Measurements from ENCODE around the gene IGF2BP3. TPM values are rescaled to one million over a fixed set of nuclear protein-coding genes. Genes with fewer than 3 reads are reported as not detected.

Gene IGF2BP3
- total RNA-seq, 2 experiments from 2014 or later: 0.37 to 0.94 TPM

DNA sequence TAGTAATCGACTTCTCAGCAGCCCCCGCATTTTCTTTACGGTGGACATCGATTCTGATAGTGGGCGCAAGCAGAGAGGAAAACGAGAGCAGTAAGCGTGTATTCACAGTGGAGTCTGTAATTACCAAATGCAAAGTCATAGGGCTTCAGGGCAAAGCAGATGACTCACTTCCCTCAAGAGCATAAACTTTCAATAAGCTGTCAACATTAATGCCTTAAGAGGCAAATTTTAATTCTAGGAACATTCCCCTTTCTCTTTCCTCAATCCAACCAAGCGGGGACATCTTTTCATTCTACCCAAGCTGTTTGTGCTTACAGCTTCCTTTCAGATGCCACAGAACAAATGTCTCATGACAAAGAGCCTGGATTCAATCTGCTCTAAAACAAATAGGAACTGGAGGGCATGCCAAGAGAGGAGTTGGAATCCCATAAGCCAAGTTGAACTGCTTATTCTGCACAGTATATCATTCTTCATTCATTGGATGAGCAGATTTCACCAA is 122.6 kb downstream of the IGF2BP3 start:
- Mint-ChIP-seq H3K27ac (no peak overlapping the region), H3K27me3 (no peaks in the 10 kb centered on the region), H3K36me3 (peaks cover 1% of the 10 kb centered on the region), H3K9me3 (no peaks in the 10 kb centered on the region), H3K4me1 (peaks cover 24% of the 10 kb centered on the region), H3K4me3 (no peak overlapping the region)
- DNase-seq (no peak), ATAC-seq (ENCODE audit: low read depth) (no peak)
- POLR2A ChIA-PET: interaction anchor here (1.0 kb wide), 1 partner anchor 44 kb away, joined by 3 read pairs; no protein-coding TSS in a partner anchor

DNA sequence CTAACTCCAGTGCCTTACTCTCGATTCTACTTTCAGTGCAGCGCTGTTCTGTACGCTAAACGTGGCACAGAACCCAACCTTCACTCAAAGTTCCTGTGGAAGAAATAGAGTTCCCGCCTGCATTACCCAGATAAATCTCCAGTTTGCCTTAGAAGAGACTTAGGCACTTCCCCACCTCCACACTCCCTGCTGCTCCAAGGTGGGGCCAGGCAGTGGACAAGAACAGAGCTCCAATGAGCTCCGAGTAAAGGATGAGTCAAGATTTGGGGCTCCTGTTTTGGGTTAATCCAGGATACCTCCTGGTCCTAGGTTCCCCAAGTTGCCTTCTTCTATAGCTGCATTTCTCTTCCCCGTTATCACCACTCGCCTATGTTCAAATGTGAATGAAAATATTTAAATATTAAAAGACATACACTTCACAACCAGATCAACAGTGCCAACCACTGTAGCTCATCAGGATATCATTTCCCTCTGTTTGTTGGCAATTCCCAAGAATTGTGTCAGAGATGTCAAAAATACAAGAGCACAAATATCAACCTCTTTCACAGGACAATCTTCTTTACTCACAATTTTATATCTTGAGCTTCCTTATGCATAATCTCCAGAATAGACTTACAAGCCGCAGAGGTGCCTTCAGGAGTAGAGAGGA is 123.1 kb downstream of the IGF2BP3 start:
- Mint-ChIP-seq H3K27me3 (no peaks in the 10 kb centered on the region), H3K9me3 (no peaks in the 10 kb centered on the region), H3K36me3 (peaks cover 1% of the 10 kb centered on the region), H3K27ac (peak overlapping the region; percentile 72), H3K4me3 (peak overlapping the region; percentile 53), H3K4me1 (peaks cover 24% of the 10 kb centered on the region)
- no peak for DNase-seq
- no peak for ATAC-seq (ENCODE audit: low read depth)
- POLR2A ChIA-PET: interaction anchor here (1.0 to 1.3 kb wide), 2 partner anchors 44 to 47 kb away, joined by 3 read pairs; no protein-coding TSS in a partner anchor

DNA sequence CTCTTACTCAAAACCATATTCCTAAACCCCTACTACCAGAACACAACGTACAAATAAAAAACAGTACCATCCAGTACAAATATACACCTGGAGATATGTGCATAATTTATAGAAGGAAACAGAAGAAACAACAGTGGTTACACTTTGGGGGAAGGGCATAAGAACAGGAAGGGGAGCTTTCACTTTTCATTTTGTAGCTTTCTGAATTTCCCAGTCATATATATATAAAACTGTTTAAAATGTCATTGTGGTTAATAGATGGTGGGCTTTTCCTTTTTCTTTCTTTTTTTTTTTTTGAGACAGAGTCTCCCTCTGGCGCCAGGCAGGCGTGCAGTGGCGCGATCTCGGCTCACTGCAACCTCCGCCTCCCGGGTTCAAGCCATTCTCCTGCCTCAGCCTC is 124.0 kb downstream of the IGF2BP3 start:
- H3K27me3 Mint-ChIP-seq: no peaks in the 10 kb centered on the region
- peak overlapping the region; percentile 85 for H3K4me3 Mint-ChIP-seq
- POLR2A ChIA-PET: interaction anchor here (1.3 to 1.4 kb wide), 2 partner anchors 46 to 47 kb away, joined by 3 to 5 read pairs; partner anchors contain the start of gene MALSU1
- peaks cover 1% of the 10 kb centered on the region for H3K36me3 Mint-ChIP-seq
- peaks cover 24% of the 10 kb centered on the region for H3K4me1 Mint-ChIP-seq
- H3K9me3 Mint-ChIP-seq: no peaks in the 10 kb centered on the region
- peak; percentile 42 for DNase-seq
- ATAC-seq (ENCODE audit: low read depth): peak; percentile 77
- H3K27ac Mint-ChIP-seq: peak overlapping the region; percentile 82

DNA sequence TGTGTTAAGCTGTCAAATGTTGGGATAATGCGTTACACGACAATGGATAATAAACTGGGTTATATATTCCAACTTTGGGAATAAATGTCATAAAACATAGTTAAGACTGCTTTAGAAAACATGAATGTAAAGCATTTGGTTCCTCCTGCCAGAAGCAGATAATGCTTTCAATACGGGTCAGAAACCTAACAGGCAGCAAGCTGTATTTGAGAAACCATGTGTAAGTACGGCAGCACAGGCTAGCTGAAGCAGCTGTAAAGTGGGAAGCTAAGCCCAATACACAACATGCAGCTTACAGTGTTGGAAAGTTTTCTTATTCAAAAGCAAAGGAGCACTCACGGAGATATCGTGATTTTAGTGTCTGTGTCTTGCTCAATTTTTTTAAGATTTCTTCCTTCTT is 124.7 kb downstream of the IGF2BP3 start:
- Mint-ChIP-seq H3K4me3 (peak overlapping the region; percentile 85), H3K27ac (peak overlapping the region; percentile 82), H3K36me3 (peaks cover 1% of the 10 kb centered on the region), H3K9me3 (no peaks in the 10 kb centered on the region), H3K4me1 (peaks cover 24% of the 10 kb centered on the region), H3K27me3 (no peaks in the 10 kb centered on the region)
- POLR2A ChIA-PET: interaction anchor here (1.4 kb wide), 1 partner anchor 47 kb away, joined by 5 read pairs; the partner anchor contains the start of gene MALSU1
- DNase-seq (no peak), ATAC-seq (ENCODE audit: low read depth) (no peak)

DNA sequence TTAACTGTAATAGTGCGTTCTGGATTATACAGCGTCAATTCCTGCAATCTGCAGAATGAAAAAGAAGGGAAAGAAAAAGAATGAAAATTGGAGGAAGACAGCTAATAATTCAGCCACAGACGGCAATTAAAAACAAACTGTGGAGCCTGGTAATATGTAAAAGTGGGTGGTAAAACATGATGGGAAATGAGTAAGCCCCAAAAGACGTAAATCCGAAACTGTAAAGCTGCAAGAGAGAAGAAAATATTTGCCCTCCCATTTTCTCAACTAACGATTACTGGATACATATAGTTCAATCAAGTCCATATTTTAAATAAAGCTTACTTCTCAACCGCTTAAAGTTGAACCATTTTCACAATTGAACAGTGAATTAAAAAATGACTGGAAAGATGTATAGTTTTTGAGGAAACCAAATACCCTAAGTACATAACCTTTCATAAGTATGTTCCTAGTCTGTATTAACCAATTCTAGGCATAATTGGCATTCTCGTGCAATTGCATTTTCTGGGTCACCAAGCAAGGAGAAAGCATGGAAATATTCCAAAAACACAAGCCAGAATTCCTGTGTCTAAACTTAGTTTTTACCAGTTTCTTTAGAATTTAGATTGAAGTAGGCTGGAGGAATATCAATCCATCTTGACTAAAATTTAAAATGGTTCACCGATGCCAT is 126.3 kb downstream of the IGF2BP3 start:
- H3K27ac Mint-ChIP-seq: no peak overlapping the region
- DNase-seq (no peak), ATAC-seq (ENCODE audit: low read depth) (no peak)
- peaks cover 24% of the 10 kb centered on the region for H3K4me1 Mint-ChIP-seq
- H3K4me3 Mint-ChIP-seq: no peak overlapping the region
- no peaks in the 10 kb centered on the region for H3K27me3 Mint-ChIP-seq
- peaks cover 1% of the 10 kb centered on the region for H3K36me3 Mint-ChIP-seq
- POLR2A ChIA-PET: no interaction called here
- H3K9me3 Mint-ChIP-seq: no peaks in the 10 kb centered on the region

- Mint-ChIP-seq H3K27me3 (peaks cover 2% of the 10 kb centered on the region), H3K27ac (no peak overlapping the region), H3K4me1 (peaks cover 24% of the 10 kb centered on the region), H3K9me3 (no peaks in the 10 kb centered on the region), H3K4me3 (no peak overlapping the region), H3K36me3 (peaks cover 1% of the 10 kb centered on the region)
- POLR2A ChIA-PET: no interaction called here
- DNase-seq: no peak
- ATAC-seq (ENCODE audit: low read depth): no peak
Observed at GRCh38 chr7:23343102-23343501, 127.2 kb downstream of the IGF2BP3 start.

DNA sequence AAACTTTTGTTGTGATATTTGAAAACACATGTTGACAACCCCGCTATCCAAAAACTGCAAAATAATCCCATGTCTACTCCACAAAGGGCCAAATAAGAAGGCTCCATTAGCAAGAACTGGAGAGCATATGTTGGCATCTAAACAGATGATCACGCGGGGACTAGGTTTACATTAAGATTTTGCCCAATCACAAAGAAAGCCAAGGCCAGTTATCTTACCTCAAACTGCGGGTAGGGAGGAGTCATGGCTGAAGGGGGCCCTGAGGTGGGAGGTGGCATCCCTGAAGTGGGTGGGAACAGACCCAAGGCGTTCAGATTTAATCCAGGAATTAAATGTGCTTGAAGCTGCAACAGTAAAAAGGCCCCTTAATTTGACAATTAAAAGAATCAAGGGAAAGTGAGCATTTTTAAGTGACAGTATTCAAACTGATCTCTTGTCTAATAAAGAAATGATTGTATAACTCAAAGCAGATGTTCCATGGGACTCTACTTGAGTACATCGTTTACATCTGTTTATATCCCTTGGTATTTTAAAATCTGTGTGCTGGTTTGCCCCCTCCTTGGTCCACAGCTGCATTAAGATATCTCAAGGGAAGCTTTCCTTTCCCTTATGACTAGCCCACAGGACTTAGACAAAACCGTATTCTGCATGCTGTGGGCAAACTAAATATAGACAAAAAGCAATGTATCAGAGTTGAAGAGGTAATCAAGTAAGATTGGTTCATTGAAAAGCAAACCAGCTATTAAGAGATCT is 128.3 kb downstream of the IGF2BP3 start:
- peaks cover 2% of the 10 kb centered on the region for H3K27me3 Mint-ChIP-seq
- POLR2A ChIA-PET: no interaction called here
- H3K4me1 Mint-ChIP-seq: peaks cover 15% of the 10 kb centered on the region
- H3K9me3 Mint-ChIP-seq: no peaks in the 10 kb centered on the region
- DNase-seq: no peak
- no peak overlapping the region for H3K27ac Mint-ChIP-seq
- no peak overlapping the region for H3K4me3 Mint-ChIP-seq
- H3K36me3 Mint-ChIP-seq: peaks cover under 1% of the 10 kb centered on the region
- ATAC-seq (ENCODE audit: low read depth): no peak

GRCh38 chr7:23338863-23339262 is 131.4 kb downstream of the IGF2BP3 start:
- no peak overlapping the region for H3K4me3 Mint-ChIP-seq
- ATAC-seq (ENCODE audit: low read depth) (no peak), DNase-seq (no peak)
- POLR2A ChIA-PET: no interaction called here
- H3K9me3 Mint-ChIP-seq: no peaks in the 10 kb centered on the region
- no peaks in the 10 kb centered on the region for H3K4me1 Mint-ChIP-seq
- H3K36me3 Mint-ChIP-seq: no peaks in the 10 kb centered on the region
- no peak overlapping the region for H3K27ac Mint-ChIP-seq
- H3K27me3 Mint-ChIP-seq: peaks cover 6% of the 10 kb centered on the region

- ATAC-seq (ENCODE audit: low read depth) (no peak), DNase-seq (no peak)
- POLR2A ChIA-PET: no interaction called here
- Mint-ChIP-seq H3K9me3 (no peaks in the 10 kb centered on the region), H3K4me1 (no peaks in the 10 kb centered on the region), H3K36me3 (no peaks in the 10 kb centered on the region), H3K27ac (no peak overlapping the region), H3K27me3 (peaks cover 8% of the 10 kb centered on the region), H3K4me3 (no peak overlapping the region)
Observed at GRCh38 chr7:23338439-23338838, 131.9 kb downstream of the IGF2BP3 start.

- POLR2A ChIA-PET: interaction anchor here (1.5 kb wide), 1 partner anchor 39 kb away, joined by 4 read pairs; no protein-coding TSS in a partner anchor
- H3K4me1 Mint-ChIP-seq: no peaks in the 10 kb centered on the region
- peaks cover 11% of the 10 kb centered on the region for H3K27me3 Mint-ChIP-seq
- H3K27ac Mint-ChIP-seq: no peak overlapping the region
- H3K4me3 Mint-ChIP-seq: no peak overlapping the region
- no peaks in the 10 kb centered on the region for H3K36me3 Mint-ChIP-seq
- ATAC-seq (ENCODE audit: low read depth) (no peak), DNase-seq (no peak)
- H3K9me3 Mint-ChIP-seq: no peaks in the 10 kb centered on the region
Observed at GRCh38 chr7:23337374-23337773, 132.9 kb downstream of the IGF2BP3 start.

- H3K4me1 Mint-ChIP-seq: peaks cover 1% of the 10 kb centered on the region
- DNase-seq (no peak), ATAC-seq (ENCODE audit: low read depth) (no peak)
- H3K27ac Mint-ChIP-seq: no peak overlapping the region
- H3K4me3 Mint-ChIP-seq: no peak overlapping the region
- POLR2A ChIA-PET: interaction anchor here (1.5 kb wide), 1 partner anchor 38 kb away, joined by 4 read pairs; no protein-coding TSS in a partner anchor
- no peaks in the 10 kb centered on the region for H3K36me3 Mint-ChIP-seq
- H3K9me3 Mint-ChIP-seq: no peaks in the 10 kb centered on the region
- H3K27me3 Mint-ChIP-seq: peaks cover 11% of the 10 kb centered on the region
Observed at GRCh38 chr7:23336799-23337283, 133.4 kb downstream of the IGF2BP3 start.

- POLR2A ChIA-PET: interaction anchor here (1.5 kb wide), 1 partner anchor 37 kb away, joined by 4 read pairs; no protein-coding TSS in a partner anchor
- DNase-seq: no peak
- H3K27me3 Mint-ChIP-seq: peaks cover 11% of the 10 kb centered on the region
- no peaks in the 10 kb centered on the region for H3K9me3 Mint-ChIP-seq
- no peak overlapping the region for H3K27ac Mint-ChIP-seq
- H3K4me3 Mint-ChIP-seq: no peak overlapping the region
- ATAC-seq (ENCODE audit: low read depth): no peak
- peaks cover 1% of the 10 kb centered on the region for H3K4me1 Mint-ChIP-seq
- H3K36me3 Mint-ChIP-seq: no peaks in the 10 kb centered on the region
Observed at GRCh38 chr7:23336086-23336485, 134.2 kb downstream of the IGF2BP3 start.

DNA sequence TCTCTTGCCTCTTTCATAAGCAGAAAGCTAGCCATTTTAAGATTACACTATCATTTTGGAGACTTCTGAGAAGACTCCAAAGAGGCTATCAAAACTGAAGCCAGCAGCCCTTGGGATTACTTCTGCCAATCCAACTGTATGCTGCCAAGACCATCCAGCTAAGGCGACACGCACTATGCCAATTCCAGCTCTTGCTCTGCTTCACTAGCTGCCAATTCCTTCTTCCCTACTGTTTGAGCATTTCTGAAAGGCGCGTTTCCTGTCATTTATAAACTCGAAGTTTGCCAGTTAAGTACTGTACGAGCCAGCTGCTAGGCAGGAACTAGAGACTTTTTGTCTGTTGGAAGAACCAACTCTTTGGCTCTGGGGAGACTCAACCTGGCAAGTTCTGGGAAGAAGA is 134.7 kb downstream of the IGF2BP3 start:
- ATAC-seq (ENCODE audit: low read depth): no peak
- POLR2A ChIA-PET: no interaction called here
- H3K4me1 Mint-ChIP-seq: peaks cover 1% of the 10 kb centered on the region
- DNase-seq: no peak
- H3K9me3 Mint-ChIP-seq: no peaks in the 10 kb centered on the region
- H3K27me3 Mint-ChIP-seq: peaks cover 11% of the 10 kb centered on the region
- no peak overlapping the region for H3K4me3 Mint-ChIP-seq
- H3K27ac Mint-ChIP-seq: no peak overlapping the region
- H3K36me3 Mint-ChIP-seq: no peaks in the 10 kb centered on the region

All from activated naive CD8-positive, alpha-beta T cell treated with anti-CD3 and anti-CD28 coated beads, Interleukin-2, amount 10 ng/mL, durations not matched to agents 7 days and 5 days (primary cell).